ENCODE data around the gene LRP1B.

The LRP1B gene

GRCh38 chr2:140185076-140185475 is 1945.7 kb downstream of the LRP1B start:
- TF ChIP-seq TAF1 (IDR thresholded peaks at IDR 0.05; ENCODE audit: borderline replicate concordance, insufficient read depth, low read length) (no peak), REST (IDR thresholded peaks at IDR 0.05; ENCODE audit: insufficient read depth in 1 of 2, low read depth in 2 of 2, low read length in 2 of 2) (no peak), FOXP2 (optimal IDR thresholded peaks at IDR 0.05; ENCODE audit: borderline replicate concordance, extremely low read depth, extremely low read length, insufficient read depth) (no peak), SIN3A (IDR thresholded peaks at IDR 0.05; ENCODE audit: borderline replicate concordance, insufficient read depth, low read length) (no peak), POLR2AphosphoS5 (IDR thresholded peaks at IDR 0.05; ENCODE audit: low read depth, low read length) (no peak)

- TF ChIP-seq FOXP2 (optimal IDR thresholded peaks at IDR 0.05; ENCODE audit: borderline replicate concordance, extremely low read depth, extremely low read length, insufficient read depth) = no peak
- TF ChIP-seq POLR2AphosphoS5 (IDR thresholded peaks at IDR 0.05; ENCODE audit: low read depth, low read length) = no peak
- no peak for TF ChIP-seq SIN3A (IDR thresholded peaks at IDR 0.05; ENCODE audit: borderline replicate concordance, insufficient read depth, low read length)
- no peak for TF ChIP-seq REST (IDR thresholded peaks at IDR 0.05; ENCODE audit: insufficient read depth in 1 of 2, low read depth in 2 of 2, low read length in 2 of 2)
- no peak for TF ChIP-seq TAF1 (IDR thresholded peaks at IDR 0.05; ENCODE audit: borderline replicate concordance, insufficient read depth, low read length)
These were observed 1947.6 kb downstream of the LRP1B start for GRCh38 chr2:140183056-140183765.

Data from PFSK-1 (cell line).